ENCODE data around the gene NT5DC3.
A peak's percentile ranks its signal among the peaks of the same experiment; 100 is the strongest.

The NT5DC3 gene

DNA sequence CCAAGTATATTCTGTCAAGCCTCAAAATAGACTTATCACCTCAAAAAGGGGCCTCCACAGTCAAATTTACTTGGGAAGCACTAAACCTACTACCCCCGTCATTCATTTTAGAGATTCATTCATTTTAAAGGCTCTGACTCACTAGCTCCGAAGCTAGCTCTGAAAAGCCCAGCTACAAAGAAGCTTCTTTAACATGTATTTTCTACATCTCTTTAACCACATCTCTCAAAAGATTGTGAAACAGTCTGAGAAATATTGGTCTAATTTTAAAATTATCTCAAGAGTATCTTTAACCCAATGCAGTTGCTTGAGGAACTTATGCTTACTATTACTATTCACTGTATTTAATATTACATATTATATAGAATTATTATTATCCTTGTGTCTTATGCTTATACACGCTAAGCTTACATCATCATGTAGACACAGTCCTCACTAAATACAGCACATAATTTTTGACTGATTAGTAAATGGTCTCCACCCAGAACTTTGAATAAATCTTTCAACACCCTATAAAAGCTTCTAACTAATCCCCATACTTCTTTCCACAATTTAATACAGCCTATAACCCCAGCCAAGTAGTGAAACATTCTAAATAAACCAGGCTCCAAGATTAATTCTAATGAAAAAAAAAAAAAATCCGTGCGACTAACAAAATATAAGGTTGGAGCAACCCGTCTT is 7.8 kb downstream of the NT5DC3 start:
- DNase-seq (ENCODE audit: low read depth in 2 of 2), result peak; percentile 31 to 41

DNA sequence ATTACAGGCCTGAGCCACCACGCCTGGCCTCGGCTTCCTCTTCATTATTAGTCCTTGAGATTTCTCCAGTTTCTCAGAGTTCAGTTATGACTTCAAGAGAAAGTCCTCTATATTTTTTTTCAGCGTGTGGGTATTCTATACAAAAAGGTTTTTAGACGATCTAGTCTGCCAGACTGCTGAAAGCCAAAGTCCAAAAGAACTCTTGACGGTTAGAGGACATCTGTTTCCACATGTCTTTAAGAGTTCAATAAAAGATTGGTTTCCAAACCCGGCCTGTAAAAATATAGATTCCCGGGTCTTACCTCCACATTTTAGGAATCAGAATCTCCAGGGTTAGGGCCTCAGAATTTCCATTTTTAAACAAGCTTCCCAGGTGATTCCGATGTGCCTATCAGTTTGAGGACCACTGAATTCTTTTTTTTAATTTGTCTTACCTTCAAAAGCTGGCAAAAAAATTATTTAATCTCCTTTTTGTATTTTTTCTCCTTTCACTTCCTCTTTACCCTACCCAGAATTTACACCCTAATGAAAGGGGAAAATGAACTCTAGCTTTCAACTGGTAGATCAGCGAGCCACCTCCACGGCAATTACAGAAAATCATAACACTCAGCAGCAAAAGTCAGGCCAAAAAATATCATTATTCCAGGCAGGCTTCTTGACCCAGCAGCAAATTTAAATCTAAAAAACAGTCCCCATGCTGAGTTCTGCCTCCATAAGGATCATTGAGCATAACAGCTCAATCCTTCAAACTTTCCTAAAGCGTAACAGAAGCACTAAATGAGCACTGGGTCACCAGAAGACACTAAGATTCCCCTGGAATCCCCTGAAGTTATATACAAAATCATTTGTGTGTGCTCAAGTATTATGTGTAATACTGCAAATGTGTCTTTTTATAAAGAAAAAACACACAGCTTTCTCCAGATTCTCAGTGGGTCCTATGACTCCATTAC is 8.7 kb downstream of the NT5DC3 start:
- no peak for DNase-seq (ENCODE audit: low read depth in 2 of 2)

DNA sequence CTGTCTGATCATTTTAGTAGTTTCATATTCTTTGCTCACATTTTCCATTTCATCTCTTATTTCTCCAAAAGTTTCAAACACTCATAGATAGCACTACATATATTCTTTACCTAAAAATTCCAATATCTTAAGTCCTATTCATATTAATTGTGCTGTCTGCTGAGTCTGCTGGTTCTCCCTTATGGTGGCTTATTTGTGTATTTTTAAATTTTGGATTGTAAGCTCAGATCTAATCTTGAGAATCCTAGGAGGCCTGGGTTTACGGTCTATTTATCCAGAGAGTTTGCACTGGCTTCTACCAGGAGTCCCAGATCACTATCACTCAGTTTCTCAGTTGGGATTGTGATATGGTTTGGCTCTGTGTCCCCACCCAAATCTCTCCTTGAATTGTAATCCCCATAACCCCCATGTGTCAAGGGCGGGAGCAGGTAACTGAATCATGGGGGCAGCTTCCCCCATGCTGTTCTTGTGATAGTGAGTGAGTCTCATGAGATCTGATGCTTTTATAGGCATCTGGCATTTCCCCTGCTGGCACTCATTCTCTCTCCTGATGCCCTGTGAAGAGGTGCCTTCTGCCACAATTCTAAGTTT is 10.2 kb downstream of the NT5DC3 start:
- DNase-seq (ENCODE audit: low read depth in 2 of 2), result no peak

DNA sequence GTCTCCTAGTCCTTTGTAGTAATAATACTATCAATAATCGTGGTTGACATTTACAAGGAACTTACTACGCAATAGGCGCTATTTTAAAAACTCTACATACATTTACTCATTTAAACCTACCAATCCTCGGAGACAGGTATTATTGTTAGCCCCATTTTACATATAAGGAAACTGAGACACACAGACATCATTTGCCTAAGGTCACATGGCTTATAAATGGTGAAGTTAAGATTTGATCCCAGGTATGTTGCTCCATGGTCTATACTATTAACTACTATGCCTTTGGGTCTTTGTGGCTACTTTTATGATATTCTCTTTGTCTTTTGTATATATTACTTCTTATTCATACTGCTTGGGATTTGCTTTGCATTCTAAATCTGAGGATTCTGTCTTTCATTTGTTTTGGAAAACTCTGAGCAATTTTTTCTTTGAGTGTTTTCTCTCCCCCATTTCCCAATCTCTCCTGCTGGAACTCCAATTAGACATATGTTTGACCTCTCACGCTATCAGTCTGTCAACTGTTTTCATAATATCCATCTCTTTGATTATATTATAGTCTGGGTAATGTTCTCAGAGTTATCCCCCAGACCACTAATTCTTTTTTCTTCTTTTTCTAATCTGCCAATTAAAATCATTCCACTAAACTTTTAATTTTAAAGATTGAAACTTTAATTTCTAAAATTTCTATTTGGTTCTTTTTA is 10.9 kb downstream of the NT5DC3 start:
- DNase-seq (ENCODE audit: low read depth in 2 of 2), result no peak

DNA sequence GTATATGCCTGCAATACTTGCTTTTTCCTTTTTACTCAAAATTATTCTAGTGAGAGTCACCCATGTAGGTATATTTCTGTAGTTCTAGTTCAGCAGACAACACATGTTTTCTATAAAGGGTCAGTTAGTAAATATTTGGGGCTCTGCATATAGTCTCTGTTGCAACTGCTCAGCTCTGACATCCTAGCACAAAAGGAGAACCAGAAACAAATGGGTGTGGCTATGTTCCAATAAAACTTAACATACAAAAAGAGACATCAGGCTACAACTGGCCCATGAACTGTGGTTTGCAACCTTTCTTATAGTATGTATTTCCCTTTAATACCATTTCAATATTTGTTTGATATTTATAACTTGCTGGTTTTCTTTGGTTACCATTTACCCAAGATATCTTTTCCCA is 11.9 kb downstream of the NT5DC3 start:
- DNase-seq (ENCODE audit: low read depth in 2 of 2), result no peak

DNA sequence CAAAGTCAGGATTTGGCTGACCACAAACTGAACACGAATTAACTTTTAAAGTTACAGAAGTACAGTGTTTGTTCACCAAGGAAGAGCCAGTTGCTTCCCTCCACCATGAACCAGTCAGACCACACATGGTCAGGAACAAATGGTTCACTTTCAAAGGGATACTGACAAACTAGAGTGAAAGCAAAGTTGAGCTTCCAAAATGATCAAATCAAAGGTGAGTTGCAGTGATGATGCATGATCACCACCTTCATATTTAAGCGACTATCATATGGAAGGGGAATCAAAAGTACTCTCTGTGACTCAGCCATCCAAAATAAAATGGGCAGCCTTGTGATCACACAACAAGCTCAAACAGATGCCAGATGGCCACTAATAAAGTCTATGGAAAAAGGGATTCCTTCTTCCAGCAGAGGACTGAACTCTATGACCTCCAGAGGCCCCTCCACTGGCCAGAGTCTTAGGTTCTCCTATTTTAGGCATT is 13.1 kb downstream of the NT5DC3 start:
- no peak for DNase-seq (ENCODE audit: low read depth in 2 of 2)

DNA sequence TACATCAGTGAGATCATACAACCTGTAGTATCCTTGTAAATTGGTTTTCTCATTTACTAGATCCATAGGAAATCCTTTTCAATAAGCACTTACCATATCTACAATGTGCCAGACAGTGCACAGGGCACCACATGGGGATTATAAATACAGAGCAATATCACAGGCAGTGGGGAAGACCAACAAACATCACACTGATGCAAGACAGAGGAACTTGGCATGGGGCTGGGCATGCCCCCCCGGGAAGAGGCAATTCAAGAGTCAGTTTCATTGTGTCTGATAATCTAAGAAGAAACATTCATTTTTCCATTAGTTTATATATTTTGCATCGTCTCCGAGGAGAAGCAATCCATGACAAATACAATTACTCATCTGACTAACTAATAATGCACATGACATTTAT is 16.2 kb downstream of the NT5DC3 start:
- DNase-seq (ENCODE audit: low read depth in 2 of 2), result no peak

DNA sequence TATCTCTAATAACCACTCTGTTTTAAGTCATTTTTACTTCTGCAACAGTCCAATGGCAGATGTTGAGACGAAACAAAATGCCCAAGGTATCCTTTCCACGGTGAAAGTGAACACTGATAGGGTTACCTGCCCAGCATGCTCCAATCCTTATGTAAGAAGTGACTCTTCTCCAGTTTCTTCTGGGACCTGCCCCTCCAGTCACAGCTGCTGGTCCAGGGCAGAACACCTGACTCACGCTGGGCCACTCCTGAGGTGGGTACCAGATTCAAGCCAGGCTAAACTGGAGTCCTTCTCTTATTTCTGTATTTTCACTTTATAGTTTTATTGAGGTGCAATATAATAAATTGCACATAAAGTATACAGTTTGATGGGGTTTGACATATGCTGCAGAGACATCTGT is 16.7 kb downstream of the NT5DC3 start:
- DNase-seq (ENCODE audit: low read depth in 2 of 2), result no peak

DNA sequence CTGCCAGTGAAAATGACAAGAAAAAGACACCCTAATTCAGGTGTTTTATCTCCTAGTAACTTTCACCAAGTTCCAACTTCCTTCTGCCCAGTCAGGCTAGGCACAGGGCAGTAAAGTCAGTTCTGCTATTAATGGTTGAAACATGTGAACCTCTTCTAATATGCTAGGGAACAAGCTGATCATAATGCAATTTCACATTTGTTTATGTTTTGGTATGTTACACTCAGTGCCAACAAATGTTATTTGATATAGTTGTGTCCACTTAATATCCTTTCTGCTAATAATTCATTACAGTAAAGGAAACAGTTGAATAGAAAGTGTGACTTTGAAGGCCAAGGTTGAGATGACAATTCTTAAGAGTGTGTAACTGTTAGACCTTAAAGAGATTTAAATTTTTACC is 17.2 kb downstream of the NT5DC3 start:
- DNase-seq (ENCODE audit: low read depth in 2 of 2), result no peak

DNA sequence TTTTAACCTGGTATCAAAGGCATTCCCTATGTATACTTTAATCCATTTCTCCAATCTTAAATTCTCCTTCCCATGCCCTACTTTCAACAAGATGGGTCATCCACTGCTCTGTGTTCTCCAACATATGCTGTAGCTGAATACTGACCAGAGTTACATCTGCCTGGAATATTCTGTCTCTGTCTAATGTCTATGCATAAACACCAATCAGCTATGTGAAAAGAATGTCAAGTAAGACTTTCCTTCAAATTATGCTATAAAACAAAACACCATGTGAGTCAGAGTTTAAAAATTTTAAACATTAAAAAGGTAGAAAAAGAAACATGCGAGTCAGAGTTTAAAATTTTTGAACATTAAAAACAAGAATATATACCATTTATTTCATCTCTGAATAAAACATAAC is 19.3 kb downstream of the NT5DC3 start:
- DNase-seq (ENCODE audit: low read depth in 2 of 2), result no peak

DNA sequence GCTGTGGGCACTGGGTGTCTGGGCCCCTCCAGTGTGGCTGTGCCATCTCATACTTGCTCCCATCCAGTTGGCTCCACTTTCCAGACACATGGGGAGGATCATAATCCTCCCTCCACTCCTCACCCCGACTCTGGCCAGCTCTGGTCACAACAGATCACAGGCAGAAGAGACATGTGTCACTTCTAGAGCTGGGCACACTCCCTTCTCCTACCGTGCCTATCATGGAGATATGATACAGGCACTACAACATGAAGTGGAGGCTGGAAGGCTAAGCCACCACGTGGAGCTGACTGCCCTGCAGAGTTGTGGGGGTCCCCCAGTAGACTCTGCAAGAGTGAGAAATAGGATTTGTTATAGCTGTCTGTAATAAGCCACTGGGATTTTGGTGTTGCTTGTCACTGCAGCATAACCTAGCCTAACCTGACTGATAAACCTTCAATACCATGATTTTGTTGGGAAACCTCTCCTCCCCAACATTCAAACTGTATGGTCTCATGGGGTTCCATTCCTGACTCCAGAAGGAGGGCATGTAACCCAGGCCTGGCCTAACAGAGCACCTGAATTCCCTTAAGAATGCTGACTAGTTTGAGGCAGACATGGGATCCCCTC is 20.0 kb downstream of the NT5DC3 start:
- DNase-seq (ENCODE audit: low read depth in 2 of 2), result no peak

DNA sequence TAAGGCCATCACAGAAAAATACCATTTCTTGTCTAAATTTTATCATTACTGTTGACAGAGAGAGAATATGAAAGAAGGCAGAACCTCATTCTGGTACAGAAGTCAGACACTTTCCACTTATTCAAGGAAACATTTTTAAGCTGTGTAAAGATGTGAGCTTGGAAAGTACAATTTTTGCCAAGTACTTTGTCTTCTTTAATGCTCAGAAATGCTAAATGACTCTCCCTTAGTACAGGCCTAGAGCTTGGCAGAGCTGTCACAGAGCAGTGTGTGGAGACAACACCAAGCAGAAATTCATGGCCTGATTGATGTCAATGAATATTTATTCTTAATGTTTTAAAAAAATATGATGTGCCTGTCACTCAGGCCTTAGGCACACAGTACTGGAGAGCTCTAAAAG is 20.7 kb downstream of the NT5DC3 start:
- DNase-seq (ENCODE audit: low read depth in 2 of 2), result no peak

DNA sequence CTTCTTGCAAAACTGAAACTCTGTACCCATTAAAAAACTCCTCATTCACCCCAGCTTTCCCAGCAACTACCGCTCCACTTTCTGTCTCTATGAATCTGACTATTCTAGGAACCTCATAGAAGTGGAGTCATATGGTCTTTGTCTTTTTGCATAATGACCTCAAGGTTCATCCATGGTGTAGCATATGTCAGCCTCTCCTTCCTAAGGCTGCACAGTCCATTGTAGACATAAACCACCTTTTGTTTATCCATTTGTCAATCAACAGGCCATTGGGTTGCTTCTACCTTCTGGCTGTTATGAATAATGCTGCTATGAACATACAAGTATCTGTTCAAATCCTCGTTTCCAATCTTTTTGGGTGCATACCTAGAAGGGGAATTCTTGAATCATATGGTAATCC is 21.1 kb downstream of the NT5DC3 start:
- DNase-seq (ENCODE audit: low read depth in 2 of 2), result no peak

DNA sequence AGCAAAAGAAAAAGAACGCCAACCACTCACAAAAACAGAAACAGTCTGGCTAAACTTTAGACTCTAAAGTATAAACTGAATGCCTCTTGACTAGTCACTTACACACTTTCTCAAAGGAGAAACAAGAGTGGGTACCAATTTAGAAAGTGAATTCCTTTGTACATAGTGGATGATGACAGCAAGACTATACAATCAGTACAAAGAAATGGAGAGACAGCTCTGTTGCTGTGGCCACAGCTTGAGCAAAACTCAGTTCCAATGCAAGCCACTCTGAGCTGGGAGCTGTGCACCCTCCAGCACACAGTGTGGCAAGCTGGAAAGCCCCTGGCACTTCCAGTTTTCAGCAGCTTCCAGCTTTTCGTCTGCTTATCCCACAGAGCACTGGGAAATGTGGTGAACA is 21.7 kb downstream of the NT5DC3 start:
- DNase-seq (ENCODE audit: low read depth in 2 of 2), result no peak

DNA sequence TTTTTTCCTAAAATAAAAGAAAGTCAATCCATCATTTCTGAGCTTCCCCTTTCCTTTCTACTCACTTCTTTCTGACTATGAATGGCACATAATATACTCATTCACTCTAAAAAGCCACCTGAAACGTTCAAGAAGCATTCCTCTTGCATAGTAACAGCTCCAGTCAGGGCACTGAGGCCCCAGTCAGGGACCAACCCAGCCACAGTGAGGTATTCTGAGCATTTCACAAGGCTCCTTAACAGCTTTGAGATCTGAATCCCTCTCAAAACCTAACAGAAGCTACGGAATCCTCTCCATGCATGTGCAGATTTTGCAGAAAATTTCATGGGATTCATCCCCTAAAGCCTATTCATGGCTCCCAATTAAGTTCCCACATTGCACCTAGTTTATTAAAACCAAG is 23.2 kb downstream of the NT5DC3 start:
- no peak for DNase-seq (ENCODE audit: low read depth in 2 of 2)

DNA sequence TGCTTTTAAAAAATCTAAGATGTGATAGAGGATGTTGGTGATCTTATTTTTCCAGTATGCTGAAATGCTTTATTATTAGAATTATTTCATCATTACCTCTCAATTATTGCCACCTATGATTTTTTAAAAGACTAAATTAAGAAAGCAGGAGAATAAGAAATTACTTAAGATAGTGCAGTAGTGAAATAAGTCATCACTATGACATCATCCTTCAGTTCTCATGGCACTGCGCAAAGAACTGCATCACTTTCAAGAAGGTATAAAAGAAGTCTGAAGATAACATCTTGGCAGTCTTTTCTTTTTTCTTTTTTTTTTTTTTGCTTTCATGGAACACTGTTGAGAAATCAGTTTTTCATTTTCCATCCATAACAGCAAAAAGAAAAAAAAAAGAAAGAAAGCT is 24.4 kb downstream of the NT5DC3 start:
- no peak for DNase-seq (ENCODE audit: low read depth in 2 of 2)

DNA sequence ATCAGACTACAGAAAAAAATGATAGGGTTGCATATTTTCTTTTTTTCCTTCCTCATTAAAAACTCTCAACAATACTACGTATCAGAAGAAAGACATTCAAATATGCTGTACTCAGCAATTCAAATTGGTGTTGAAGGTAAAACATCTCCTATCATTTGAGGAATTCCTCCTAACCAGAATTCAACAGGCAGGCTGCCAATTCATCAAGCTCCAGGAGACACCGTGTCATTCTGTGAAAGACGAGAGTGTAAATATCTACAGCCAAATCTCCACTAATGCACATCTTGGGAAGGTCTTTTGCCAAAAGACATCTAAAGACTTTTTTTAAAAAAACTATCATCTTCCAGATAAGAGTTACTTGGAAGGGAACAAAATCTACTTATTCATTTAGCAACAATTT is 26.6 kb downstream of the NT5DC3 start:
- DNase-seq (ENCODE audit: low read depth in 2 of 2), result peak in 1 of 2 experiments; percentile 23

DNA sequence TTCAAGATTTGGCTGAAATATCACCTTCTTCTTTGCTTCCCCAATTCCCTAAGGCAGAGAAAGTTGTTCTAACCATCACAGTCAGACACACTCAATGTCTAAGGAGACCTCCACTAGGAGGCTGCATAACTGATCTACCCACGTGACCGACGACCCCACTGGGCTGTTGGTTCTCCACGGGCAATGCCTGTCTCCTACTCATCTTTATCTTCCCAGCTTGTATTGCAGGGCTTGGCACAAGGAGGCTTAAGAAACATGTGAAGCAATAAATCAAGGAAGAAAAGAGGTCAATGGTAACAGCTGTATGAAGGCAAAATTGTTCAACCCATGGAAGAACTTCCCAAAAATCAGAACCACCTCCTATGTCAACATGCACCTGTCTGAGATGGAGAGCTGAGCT is 27.1 kb downstream of the NT5DC3 start:
- no peak for DNase-seq (ENCODE audit: low read depth in 2 of 2)

DNA sequence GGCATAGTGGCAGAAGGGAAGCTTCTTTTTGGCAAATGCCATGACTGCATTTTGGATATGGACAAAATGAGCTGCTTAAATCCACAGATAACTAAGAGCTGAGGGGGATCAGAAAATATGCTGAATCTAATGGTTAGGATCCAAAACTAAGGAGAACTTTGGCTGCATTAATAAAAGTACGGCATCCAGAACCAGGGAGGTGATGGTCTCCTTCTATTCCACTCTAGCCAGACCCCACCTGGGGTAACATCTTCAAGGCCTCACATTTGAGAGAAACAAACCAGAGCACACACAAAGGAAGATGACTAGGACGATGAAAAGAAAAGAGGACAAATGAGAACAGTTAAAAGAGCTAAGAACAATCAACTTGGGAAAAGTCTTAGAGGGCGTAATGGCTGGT is 27.6 kb downstream of the NT5DC3 start:
- DNase-seq (ENCODE audit: low read depth in 2 of 2), result no peak

DNA sequence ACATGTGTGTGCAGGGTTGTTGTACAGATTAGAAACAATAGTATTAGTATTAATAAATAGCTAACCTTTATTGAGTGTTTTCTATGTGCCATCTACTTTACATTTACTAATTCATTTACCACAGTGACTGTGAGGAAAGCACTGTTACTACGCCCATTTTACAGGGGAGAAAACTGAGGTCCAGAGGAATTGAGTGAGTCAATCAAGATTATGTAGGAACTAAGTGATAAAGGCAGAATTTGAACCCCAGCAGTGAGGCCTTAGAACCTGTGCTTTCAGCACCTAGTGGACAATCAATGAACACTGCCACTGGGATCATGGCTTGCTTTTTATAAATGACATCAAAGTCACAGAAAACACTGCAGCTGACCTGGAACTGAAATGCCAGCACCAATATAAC is 28.2 kb downstream of the NT5DC3 start:
- no peak for DNase-seq (ENCODE audit: low read depth in 2 of 2)

DNA sequence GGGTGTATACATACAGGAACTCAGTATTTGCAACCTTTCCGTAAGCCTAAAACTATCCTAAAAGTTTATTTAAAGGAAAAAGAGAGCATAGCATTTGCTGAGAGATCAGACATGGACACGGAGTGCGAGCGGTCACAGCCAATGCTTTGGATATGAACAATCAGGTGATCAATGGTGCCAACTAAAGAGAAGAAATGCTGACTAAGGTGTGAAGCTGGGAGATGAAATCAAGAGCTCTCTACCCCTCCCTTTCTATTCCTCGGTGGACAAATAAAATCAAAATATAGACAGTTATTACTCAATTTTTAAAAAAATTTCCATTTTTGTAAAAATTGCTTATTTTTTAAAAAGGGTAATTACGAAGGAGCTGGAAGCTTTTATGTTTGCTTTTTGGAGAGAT is 29.2 kb downstream of the NT5DC3 start:
- DNase-seq (ENCODE audit: low read depth in 2 of 2), result no peak

DNA sequence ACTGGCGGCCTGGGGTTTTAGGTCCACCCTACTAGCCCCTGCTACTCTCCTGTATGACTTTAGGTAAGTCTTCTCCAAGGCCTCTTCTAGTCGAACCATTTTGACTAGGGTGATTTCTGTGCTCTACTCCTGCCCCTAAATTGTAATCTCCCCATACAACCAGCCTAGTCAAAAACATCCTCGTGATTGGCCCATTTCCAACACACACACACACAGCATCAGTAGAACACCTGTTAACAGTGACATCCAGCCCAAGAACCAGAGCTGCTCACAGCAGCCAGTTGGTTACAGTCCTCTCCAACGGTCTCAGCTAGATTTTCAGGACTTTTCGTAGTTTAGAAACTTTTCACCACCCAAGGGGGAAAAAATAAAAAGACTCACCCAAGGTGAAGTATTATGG is 30.9 kb downstream of the NT5DC3 start:
- DNase-seq (ENCODE audit: low read depth in 2 of 2), result no peak
